Measurements from ENCODE around the gene RGS7. TPM values are rescaled to one million over a fixed set of nuclear protein-coding genes. Genes with fewer than 3 reads are reported as not detected.

The RGS7 gene
- total and polyA plus RNA-seq, 2 of the 4 experiments (the other 2 are of a cell fraction): 0.58 to 0.72 TPM

GRCh38 chr1:241105147-241105546, 251.9 kb downstream of the RGS7 start:
- Histone ChIP-seq H3K27ac (ENCODE audit: insufficient read depth, low read length) (no peak overlapping the region), H4K8ac (ENCODE audit: low read depth in 2 of 2, low read length in 2 of 2) (no peak overlapping the region), H2BK5ac (ENCODE audit: low read depth, low read length, poor library complexity, severe bottlenecking) (no peak overlapping the region), H3K79me1 (ENCODE audit: low read depth in 1 of 2, low read length in 2 of 2) (no peaks in the 10 kb centered on the region), H3K4me1 (ENCODE audit: control insufficient read depth, insufficient read depth, low read length) (no peaks in the 10 kb centered on the region), H3K9me3 (ENCODE audit: control insufficient read depth, insufficient read depth, low read length) (peaks cover 8% of the 10 kb centered on the region), H2BK20ac (ENCODE audit: low read depth, low read length) (no peak overlapping the region), H4K5ac (ENCODE audit: low read depth, low read length) (no peak overlapping the region), H3K18ac (ENCODE audit: low read depth, low read length) (no peak overlapping the region), H3K14ac (replicated peaks; ENCODE audit: low read depth, low read length) (no peak overlapping the region), H3K23ac (ENCODE audit: low read depth, low read length) (no peak overlapping the region), H4K91ac (ENCODE audit: insufficient read depth, low read depth, low read length) (no peak overlapping the region), H3K4me3 (ENCODE audit: insufficient read depth, low read depth, low read length) (no peak overlapping the region), H2AFZ (replicated peaks; ENCODE audit: low read length, poor library complexity) (no peak overlapping the region), H3K27me3 (ENCODE audit: control insufficient read depth, insufficient read depth, low read length) (no peaks in the 10 kb centered on the region), H3K4ac (ENCODE audit: low read depth, low read length) (no peak overlapping the region), H2AK9ac (replicated peaks; ENCODE audit: low read depth, low read length, poor library complexity) (no peak overlapping the region), H4K20me1 (ENCODE audit: insufficient read depth, low read length) (no peaks in the 10 kb centered on the region), H2BK15ac (ENCODE audit: low read depth, low read length) (no peak overlapping the region), H3K36me3 (ENCODE audit: control insufficient read depth, insufficient read depth, low read length) (no peaks in the 10 kb centered on the region), H3K4me2 (ENCODE audit: low read depth, low read length) (no peak overlapping the region), H3K9ac (ENCODE audit: low read depth, low read length) (no peak overlapping the region), H2AK5ac (ENCODE audit: low read depth, low read length) (no peak overlapping the region), H3K9me1 (ENCODE audit: insufficient read depth, low read length) (no peaks in the 10 kb centered on the region), H2BK120ac (ENCODE audit: low read depth, low read length) (no peak overlapping the region), H3K56ac (ENCODE audit: extremely low read depth, insufficient read depth, low read length) (no peak overlapping the region)
- TF ChIP-seq RCOR1 (IDR thresholded peaks at IDR 0.05; ENCODE audit: insufficient replicate concordance, low read length): no peak
- intact Hi-C loops (cut with micrococcal nuclease) (no loop called here), dilution Hi-C loops (cut with HindIII; ENCODE audit: low sequenced_read_pairs, unreplicated experiment) (no loop called here), in situ Hi-C loops (cut with MboI; ENCODE audit: low sequenced_read_pairs) (no loop called here)
- WGBS, 2 experiments (ENCODE audit: extremely low coverage in 2 of 2, insufficient read length in 1 of 2): 50% methylated on average over 2 of the region's 3 CpGs; no CpG with 5 or more reads in 1 of the 2 experiments
- BruUV-seq (replicated peaks): no TSS peak
- ATAC-seq (ENCODE audit: low read depth) (no peak), DNase-seq (no peak)
- CTCF ChIA-PET: no interaction called here
- POLR2A ChIA-PET (ENCODE audit: unreplicated experiment): no interaction called here

Measured in IMR-90 (cell line).